ENCODE measurements around the gene NUTM1. TPM values are rescaled to one million over a fixed set of nuclear protein-coding genes. Genes with fewer than 3 reads are reported as not detected.

The NUTM1 gene, protein sequence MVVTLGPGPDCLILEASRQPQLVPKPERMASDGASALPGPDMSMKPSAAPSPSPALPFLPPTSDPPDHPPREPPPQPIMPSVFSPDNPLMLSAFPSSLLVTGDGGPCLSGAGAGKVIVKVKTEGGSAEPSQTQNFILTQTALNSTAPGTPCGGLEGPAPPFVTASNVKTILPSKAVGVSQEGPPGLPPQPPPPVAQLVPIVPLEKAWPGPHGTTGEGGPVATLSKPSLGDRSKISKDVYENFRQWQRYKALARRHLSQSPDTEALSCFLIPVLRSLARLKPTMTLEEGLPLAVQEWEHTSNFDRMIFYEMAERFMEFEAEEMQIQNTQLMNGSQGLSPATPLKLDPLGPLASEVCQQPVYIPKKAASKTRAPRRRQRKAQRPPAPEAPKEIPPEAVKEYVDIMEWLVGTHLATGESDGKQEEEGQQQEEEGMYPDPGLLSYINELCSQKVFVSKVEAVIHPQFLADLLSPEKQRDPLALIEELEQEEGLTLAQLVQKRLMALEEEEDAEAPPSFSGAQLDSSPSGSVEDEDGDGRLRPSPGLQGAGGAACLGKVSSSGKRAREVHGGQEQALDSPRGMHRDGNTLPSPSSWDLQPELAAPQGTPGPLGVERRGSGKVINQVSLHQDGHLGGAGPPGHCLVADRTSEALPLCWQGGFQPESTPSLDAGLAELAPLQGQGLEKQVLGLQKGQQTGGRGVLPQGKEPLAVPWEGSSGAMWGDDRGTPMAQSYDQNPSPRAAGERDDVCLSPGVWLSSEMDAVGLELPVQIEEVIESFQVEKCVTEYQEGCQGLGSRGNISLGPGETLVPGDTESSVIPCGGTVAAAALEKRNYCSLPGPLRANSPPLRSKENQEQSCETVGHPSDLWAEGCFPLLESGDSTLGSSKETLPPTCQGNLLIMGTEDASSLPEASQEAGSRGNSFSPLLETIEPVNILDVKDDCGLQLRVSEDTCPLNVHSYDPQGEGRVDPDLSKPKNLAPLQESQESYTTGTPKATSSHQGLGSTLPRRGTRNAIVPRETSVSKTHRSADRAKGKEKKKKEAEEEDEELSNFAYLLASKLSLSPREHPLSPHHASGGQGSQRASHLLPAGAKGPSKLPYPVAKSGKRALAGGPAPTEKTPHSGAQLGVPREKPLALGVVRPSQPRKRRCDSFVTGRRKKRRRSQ
- not detected for total RNA-seq

- DNase-seq (ENCODE audit: extremely low spot score), result peak; percentile 97
- Histone ChIP-seq H3K4me1 (peaks cover 18 to 29% (median 23%) of the 10 kb centered on the region in 4 donors), H3K9me3 (no peaks in the 10 kb centered on the region), H3K27me3 (no peaks in the 10 kb centered on the region), H3K4me3 (peak within 1 kb of the TSS; percentile 64 to 87 (median 74)), H3K36me3 (peaks cover 0 to 30% (median 7%) of the 10 kb centered on the region in 4 donors), H3K27ac (replicated peaks in 1 of 4) (peak within 1 kb of the TSS; percentile 88 to 90 (median 89))
- intact Hi-C loops (cut with DNase I), result loop anchor here (1.0 to 10.0 kb wide), 3 partner anchors 24 to 242 kb away; partner anchors contain the start of genes GOLGA8B and LPCAT4
- peak; percentile 67 for TF ChIP-seq POLR2A (IDR thresholded peaks at IDR 0.05; ENCODE audit: low read depth)
- peak; percentile 94 to 95 for TF ChIP-seq POLR2AphosphoS5 (IDR thresholded peaks at IDR 0.05)
- no peak for TF ChIP-seq EP300 (IDR thresholded peaks at IDR 0.05)
- peak; percentile 84 to 97 (median 92) for TF ChIP-seq CTCF (IDR thresholded peaks at IDR 0.05)
- WGBS, result 1% methylated on average over 37 of the region's 38 CpGs
Observed at GRCh38 chr15:34342737-34343575, at the start of gene NUTM1, which contains the start of gene NOP10. Gene NUTM1 (plus strand): TSS chr15:34343315. CDS start chr15:34343697, 382 bp downstream. Gene NOP10 (minus strand): TSS chr15:34343136. CDS start chr15:34343073, 63 bp downstream.

DNA sequence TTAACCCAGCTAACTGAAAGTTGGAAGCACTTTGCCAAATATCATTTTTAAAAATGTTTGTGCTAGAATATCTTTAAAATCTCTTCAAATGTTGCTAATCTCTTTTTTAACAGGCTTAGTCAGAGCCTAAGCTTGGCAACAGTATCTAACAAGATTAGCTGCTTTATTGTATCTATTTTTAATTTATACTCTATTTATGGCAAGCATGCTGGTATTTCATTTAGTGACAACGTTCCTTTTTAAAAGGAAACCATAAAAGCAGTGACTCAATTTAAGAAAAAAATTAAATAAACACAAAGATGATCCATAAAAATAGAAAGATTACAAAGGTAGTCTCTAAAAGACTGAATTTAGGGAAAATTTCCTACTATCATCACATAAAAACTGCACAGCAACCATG lies 46.1 kb upstream of the NUTM1 start:
- H3K4me3 ChIP-seq, result no peak overlapping the region
- H3K4me1 ChIP-seq, result peaks cover 10 to 16% (median 16%) of the 10 kb centered on the region in 4 donors
- no peak for DNase-seq (ENCODE audit: extremely low spot score)
- intact Hi-C loops (cut with DNase I), result no loop called here
- TF ChIP-seq POLR2A (IDR thresholded peaks at IDR 0.05; ENCODE audit: low read depth), result no peak
- no peak for TF ChIP-seq CTCF (IDR thresholded peaks at IDR 0.05)
- TF ChIP-seq EP300 (IDR thresholded peaks at IDR 0.05), result no peak
- TF ChIP-seq POLR2AphosphoS5 (IDR thresholded peaks at IDR 0.05), result no peak
- H3K27ac ChIP-seq (replicated peaks in 1 of 4), result peak overlapping the region in 2 of 4 donors; percentile 11 to 45
- no peaks in the 10 kb centered on the region for H3K27me3 ChIP-seq
- 0% methylated on average over 1 of the region's 1 CpG for WGBS
- peaks cover 0 to 8% (median 0%) of the 10 kb centered on the region in 4 donors for H3K36me3 ChIP-seq
- H3K9me3 ChIP-seq, result no peaks in the 10 kb centered on the region

DNA sequence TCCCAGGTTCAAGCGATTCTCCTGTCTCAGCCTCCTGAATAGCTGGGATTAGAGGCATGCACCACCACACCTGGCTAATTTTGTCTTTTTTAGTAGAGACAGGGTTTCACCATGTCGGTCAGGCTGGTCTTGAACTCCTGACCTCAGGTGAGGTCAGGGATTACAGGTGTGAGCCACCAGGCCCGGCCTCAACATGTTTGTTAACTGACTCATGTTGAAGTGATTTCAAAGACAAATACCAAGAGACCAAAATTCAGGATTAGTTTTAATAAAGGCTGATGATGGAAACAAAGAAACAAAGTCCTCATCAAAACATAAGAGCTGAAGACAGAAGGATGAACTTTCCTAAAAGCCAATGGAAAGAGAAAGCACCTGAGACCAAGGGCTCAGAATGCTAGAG lies 42.1 kb upstream of the NUTM1 start:
- Histone ChIP-seq H3K9me3 (no peaks in the 10 kb centered on the region), H3K4me3 (no peak overlapping the region), H3K4me1 (peaks cover 10 to 16% (median 16%) of the 10 kb centered on the region in 4 donors), H3K27me3 (no peaks in the 10 kb centered on the region), H3K36me3 (no peaks in the 10 kb centered on the region), H3K27ac (replicated peaks in 1 of 4) (no peak overlapping the region)
- no peak for DNase-seq (ENCODE audit: extremely low spot score)
- 95% methylated on average over 3 of the region's 3 CpGs for WGBS
- intact Hi-C loops (cut with DNase I), result no loop called here
- TF ChIP-seq POLR2A (IDR thresholded peaks at IDR 0.05; ENCODE audit: low read depth) (no peak), POLR2AphosphoS5 (IDR thresholded peaks at IDR 0.05) (no peak), CTCF (IDR thresholded peaks at IDR 0.05) (no peak), EP300 (IDR thresholded peaks at IDR 0.05) (no peak)

GRCh38 chr15:34304613-34305012 lies 38.5 kb upstream of the NUTM1 start:
- Histone ChIP-seq H3K27me3 (no peaks in the 10 kb centered on the region), H3K4me1 (no peaks in the 10 kb centered on the region), H3K9me3 (no peaks in the 10 kb centered on the region), H3K36me3 (peaks cover 0 to 4% (median 0%) of the 10 kb centered on the region in 4 donors), H3K27ac (replicated peaks in 1 of 4) (no peak overlapping the region), H3K4me3 (no peak overlapping the region)
- DNase-seq (ENCODE audit: extremely low spot score), result no peak
- intact Hi-C loops (cut with DNase I), result no loop called here
- TF ChIP-seq POLR2AphosphoS5 (IDR thresholded peaks at IDR 0.05), result no peak
- no peak for TF ChIP-seq EP300 (IDR thresholded peaks at IDR 0.05)
- TF ChIP-seq CTCF (IDR thresholded peaks at IDR 0.05), result no peak
- TF ChIP-seq POLR2A (IDR thresholded peaks at IDR 0.05; ENCODE audit: low read depth), result no peak

All from esophagus muscularis mucosa (tissue), 4 donors.